ENCODE results near the gene ITPR1. TPM values are rescaled to one million over a fixed set of nuclear protein-coding genes. Genes with fewer than 3 reads are reported as not detected.

Gene ITPR1
- total RNA-seq, 1 donor from 2014 or later: 91.7 TPM

DNA sequence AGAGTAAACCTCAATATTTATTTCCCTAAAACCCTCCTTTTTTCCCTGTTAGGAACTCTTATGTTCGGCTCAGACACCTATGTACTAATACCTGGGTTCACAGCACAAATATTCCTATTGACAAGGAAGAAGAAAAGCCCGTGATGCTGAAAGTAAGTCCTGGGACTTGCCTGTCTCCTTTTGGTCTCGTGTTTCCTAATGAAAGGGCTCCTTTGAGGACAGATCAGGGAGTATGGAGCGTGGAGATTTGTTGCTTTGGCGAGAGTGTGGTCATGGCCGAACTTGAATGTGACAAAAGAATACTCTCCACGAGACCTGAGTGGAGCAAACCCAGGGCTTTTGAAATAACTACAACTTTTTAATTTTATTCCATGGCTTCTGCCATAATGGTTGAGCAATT is 167.8 kb downstream of the ITPR1 start:
- TF ChIP-seq CTCF (IDR thresholded peaks at IDR 0.05): no peak
- intact Hi-C loops (cut with DNase I): no loop called here
- Histone ChIP-seq H3K4me1 (no peaks in the 10 kb centered on the region), H3K9me3 (no peaks in the 10 kb centered on the region), H3K27me3 (no peaks in the 10 kb centered on the region), H3K4me3 (no peak overlapping the region), H3K36me3 (peaks cover 54% of the 10 kb centered on the region), H3K27ac (no peak overlapping the region)
- DNase-seq: no peak
- no peak for ATAC-seq

- H3K27me3 ChIP-seq: no peaks in the 10 kb centered on the region
- intact Hi-C loops (cut with DNase I): no loop called here
- ATAC-seq: no peak
- H3K27ac ChIP-seq: no peak overlapping the region
- H3K4me3 ChIP-seq: no peak overlapping the region
- H3K9me3 ChIP-seq: no peaks in the 10 kb centered on the region
- peaks cover 77% of the 10 kb centered on the region for H3K36me3 ChIP-seq
- DNase-seq: no peak
- no peak for TF ChIP-seq CTCF (IDR thresholded peaks at IDR 0.05)
- H3K4me1 ChIP-seq: no peaks in the 10 kb centered on the region
Observed at GRCh38 chr3:4664412-4664811, 171.3 kb downstream of the ITPR1 start.

GRCh38 chr3:4665197-4665596 is 172.0 kb downstream of the ITPR1 start:
- intact Hi-C loops (cut with DNase I): no loop called here
- DNase-seq (no peak), ATAC-seq (no peak)
- Histone ChIP-seq H3K27ac (no peak overlapping the region), H3K27me3 (no peaks in the 10 kb centered on the region), H3K4me3 (no peak overlapping the region), H3K36me3 (peaks cover 85% of the 10 kb centered on the region), H3K9me3 (no peaks in the 10 kb centered on the region), H3K4me1 (no peaks in the 10 kb centered on the region)
- TF ChIP-seq CTCF (IDR thresholded peaks at IDR 0.05): no peak

DNA sequence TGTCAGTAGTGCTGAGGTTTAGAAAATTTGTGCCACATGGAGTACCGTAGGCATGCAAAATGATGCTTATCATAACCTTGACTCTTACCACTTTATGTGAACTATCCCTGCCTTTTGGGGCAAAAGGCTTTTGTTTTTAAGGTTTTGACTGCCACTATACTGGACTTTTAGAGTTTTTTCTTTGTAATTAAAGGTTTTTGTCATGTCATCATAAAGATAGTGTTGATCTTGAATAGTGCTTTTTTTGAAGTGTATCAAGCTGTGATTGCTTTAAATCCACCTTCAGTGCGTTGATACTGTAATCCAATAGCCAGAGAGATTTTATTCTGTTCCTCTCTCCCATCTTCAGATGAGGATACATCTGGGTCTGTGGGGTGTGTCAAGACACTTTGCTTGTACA is 172.9 kb downstream of the ITPR1 start:
- peaks cover 90% of the 10 kb centered on the region for H3K36me3 ChIP-seq
- no peak for DNase-seq

DNA sequence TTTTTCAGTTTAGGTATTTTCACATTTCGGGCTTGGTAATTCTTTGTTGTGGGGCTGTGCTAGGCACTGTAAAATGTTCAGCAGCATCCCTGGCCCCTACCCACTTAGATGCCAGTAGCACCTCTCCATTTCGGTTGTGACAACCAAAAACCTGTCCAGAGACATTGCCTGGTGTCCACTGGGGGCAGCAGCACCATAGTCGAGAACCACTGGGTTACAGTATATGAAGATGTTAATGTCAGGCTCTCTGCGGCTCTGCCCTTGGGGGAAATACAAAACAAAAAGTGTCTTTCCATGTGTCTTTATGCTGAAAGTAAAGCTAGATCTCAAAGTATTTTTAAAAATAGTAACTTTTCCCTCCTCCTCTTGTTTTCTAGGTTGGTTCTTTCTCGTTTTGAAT is 177.2 kb downstream of the ITPR1 start:
- no peak for ATAC-seq
- no peak for TF ChIP-seq CTCF (IDR thresholded peaks at IDR 0.05)
- DNase-seq: no peak
- no peaks in the 10 kb centered on the region for H3K4me1 ChIP-seq
- intact Hi-C loops (cut with DNase I): no loop called here
- no peaks in the 10 kb centered on the region for H3K9me3 ChIP-seq
- no peak overlapping the region for H3K27ac ChIP-seq
- peaks cover 93% of the 10 kb centered on the region for H3K36me3 ChIP-seq
- H3K27me3 ChIP-seq: no peaks in the 10 kb centered on the region
- no peak overlapping the region for H3K4me3 ChIP-seq

More for the DNA sequence above, 172.9 kb downstream of the ITPR1 start:
- no peaks in the 10 kb centered on the region for H3K4me1 ChIP-seq
- H3K27me3 ChIP-seq: no peaks in the 10 kb centered on the region
- intact Hi-C loops (cut with DNase I): no loop called here
- no peaks in the 10 kb centered on the region for H3K9me3 ChIP-seq
- no peak overlapping the region for H3K4me3 ChIP-seq
- ATAC-seq: no peak
- TF ChIP-seq CTCF (IDR thresholded peaks at IDR 0.05): no peak
- H3K27ac ChIP-seq: no peak overlapping the region

DNA sequence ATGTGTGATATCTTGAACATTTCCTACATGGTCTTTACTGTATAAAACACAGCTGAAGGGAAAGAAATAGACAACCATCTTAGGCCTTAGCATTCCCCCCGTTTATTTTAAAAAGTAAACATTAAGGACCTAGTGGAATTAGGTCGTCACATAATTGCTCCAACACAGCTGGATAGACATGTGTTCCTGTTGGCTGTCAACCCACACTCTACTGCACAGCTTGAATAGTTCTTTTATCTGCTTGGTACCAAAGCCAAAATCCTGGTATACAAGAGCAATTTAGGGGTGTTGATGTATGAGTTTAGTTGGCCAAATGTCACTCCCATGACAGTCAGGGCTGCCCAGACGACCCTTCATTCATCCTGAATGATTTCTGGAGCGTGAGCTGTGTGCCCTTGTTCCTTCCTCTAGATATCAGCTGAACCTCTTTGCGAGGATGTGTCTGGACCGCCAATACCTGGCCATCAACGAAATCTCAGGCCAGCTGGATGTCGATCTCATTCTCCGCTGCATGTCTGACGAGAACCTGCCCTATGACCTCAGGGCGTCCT is 179.7 kb downstream of the ITPR1 start:
- no peak overlapping the region for H3K4me3 ChIP-seq
- no peaks in the 10 kb centered on the region for H3K27me3 ChIP-seq
- DNase-seq (no peak), ATAC-seq (no peak)
- peaks cover 90% of the 10 kb centered on the region for H3K36me3 ChIP-seq
- intact Hi-C loops (cut with DNase I): no loop called here
- no peak for TF ChIP-seq CTCF (IDR thresholded peaks at IDR 0.05)
- H3K4me1 ChIP-seq: no peaks in the 10 kb centered on the region
- no peaks in the 10 kb centered on the region for H3K9me3 ChIP-seq
- no peak overlapping the region for H3K27ac ChIP-seq
